IPS-NIHi11 (cell line): Measurements from ENCODE around the gene ARAF.

ENCODE experiments used
- DNase-seq: peaks from one replicate; pipeline ENCODE4 v3.0.0; 2012; ENCODE audit warnings: mixed read lengths, low spot score

ARAF gene

GRCh38 chrX:47564438-47565085, 3.6 kb downstream of the ARAF start:
- DNase-seq, result no peak

- no peak for DNase-seq
These were observed 5.8 kb downstream of the ARAF start for GRCh38 chrX:47566841-47567240.

GRCh38 chrX:47568656-47569295, 7.8 kb downstream of the ARAF start:
- peak; percentile 41 for DNase-seq

- DNase-seq, result no peak
These were observed 9.8 kb downstream of the ARAF start for GRCh38 chrX:47570794-47571193.

- DNase-seq, result no peak
These were observed 10.2 kb downstream of the ARAF start for GRCh38 chrX:47571215-47571614.

- no peak for DNase-seq
These were observed 10.9 kb downstream of the ARAF start for GRCh38 chrX:47571896-47572295.

GRCh38 chrX:47572773-47573340, 11.9 kb downstream of the ARAF start:
- no peak for DNase-seq

- peak; percentile 62 for DNase-seq
These were observed 12.5 kb downstream of the ARAF start for GRCh38 chrX:47573341-47574075.

GRCh38 chrX:47574076-47574546, 13.1 kb downstream of the ARAF start:
- DNase-seq, result peak; percentile 34

GRCh38 chrX:47574547-47575301, 13.7 kb downstream of the ARAF start:
- DNase-seq, result no peak

GRCh38 chrX:47576021-47576898, 15.3 kb downstream of the ARAF start:
- DNase-seq, result no peak

GRCh38 chrX:47577424-47577823, 16.4 kb downstream of the ARAF start:
- DNase-seq, result no peak

- no peak for DNase-seq
These were observed 16.9 kb downstream of the ARAF start for GRCh38 chrX:47577901-47578300.

- DNase-seq, result no peak
These were observed 17.7 kb downstream of the ARAF start for GRCh38 chrX:47578692-47579091.

- DNase-seq, result no peak
These were observed 18.5 kb downstream of the ARAF start for GRCh38 chrX:47579537-47579936.

GRCh38 chrX:47581731-47582647, 21.0 kb downstream of the ARAF start, which contains the start of gene TIMP1:
TSS of gene TIMP1 (plus strand) at chrX:47582436. CDS start at chrX:47583416, 980 bp downstream.
- peak; percentile 81 for DNase-seq

GRCh38 chrX:47583240-47583861, 22.3 kb downstream of the ARAF start:
- DNase-seq, result no peak

GRCh38 chrX:47584714-47585113, 23.7 kb downstream of the ARAF start:
- DNase-seq, result no peak

GRCh38 chrX:47585273-47585672, 24.3 kb downstream of the ARAF start:
- no peak for DNase-seq
